Spleen (tissue), 11 donors: ENCODE data around the gene CNP. TPM values are rescaled to one million over a fixed set of nuclear protein-coding genes. Genes with fewer than 3 reads are reported as not detected.

Experiments used
- DNase-seq: peaks from one replicate; pipeline ENCODE4 v3.0.0-alpha.2; 2020
- H3K27ac ChIP-seq, 8 donors: fragments of 200-600 bp; sonication (generic) in 7 of 8; 1 replicate in 4 of 8; 2 replicates in 4 of 8; pipeline versions ENCODE4 v1.5.0 to v1.8.0; 2016 to 2021; ENCODE audit warnings: inconsistent platforms in 4 of 8, mild to moderate bottlenecking in 4 of 8, moderate library complexity in 1 of 8
- H3K27me3 ChIP-seq, 7 donors: fragments of 200-600 bp; sonication (generic) in 6 of 7; replicated peaks in 1 of 7; 1 replicate in 4 of 7; 2 replicates in 3 of 7; pipeline versions ENCODE4 v1.5.0 to v1.8.0; 2016 to 2021; ENCODE audit warnings: inconsistent platforms in 3 of 7, mild to moderate bottlenecking in 1 of 7
- H3K36me3 ChIP-seq, 6 donors: fragments of 200-600 bp; sonication (generic) in 5 of 6; 1 replicate in 4 of 6; 2 replicates in 2 of 6; pipeline versions ENCODE4 v1.5.0 to v1.8.0; 2016 to 2021; ENCODE audit warnings: inconsistent platforms in 2 of 6
- H3K4me1 ChIP-seq, 6 donors: fragments of 200-600 bp; sonication (generic) in 5 of 6; 1 replicate in 3 of 6; 2 replicates in 3 of 6; pipeline versions ENCODE4 v1.5.0 to v1.8.0; 2016 to 2021; ENCODE audit warnings: inconsistent platforms in 3 of 6
- H3K4me3 ChIP-seq, 8 donors: fragments of 200-600 bp; sonication (generic) in 7 of 8; 1 replicate in 4 of 8; 2 replicates in 4 of 8; pipeline versions ENCODE4 v1.5.0 to v1.8.0; 2016 to 2021; ENCODE audit warnings: inconsistent platforms in 4 of 8, mild to moderate bottlenecking in 4 of 8, moderate library complexity in 2 of 8
- H3K9me3 ChIP-seq, 8 donors: fragments of 200-600 bp; sonication (generic) in 7 of 8; 1 replicate in 4 of 8; 2 replicates in 4 of 8; pipeline versions ENCODE4 v1.5.0 to v1.8.0; 2016 to 2021; ENCODE audit warnings: inconsistent platforms in 4 of 8
- CTCF ChIP-seq, 11 experiments: fragments of 200-600 bp in 7 of 11; fragments of 450-650 bp in 4 of 11; sonication (generic) in 4 of 11; IDR thresholded peaks in 8 of 11; conservative IDR thresholded peaks in 3 of 11; 1 replicate in 7 of 11; 2 replicates in 4 of 11; pipeline versions ENCODE4 v1.4.0 to v1.8.0; 2016 to 2021; ENCODE audit warnings: antibody characterized with exemption in 11 of 11, inconsistent platforms in 4 of 11, mild to moderate bottlenecking in 1 of 11
- POLR2A ChIP-seq, 3 donors: fragments of 450-650 bp; IDR thresholded peaks; one replicate each; pipeline ENCODE4 v1.5.1; 2017; ENCODE audit warnings: antibody characterized with exemption in 3 of 3, mild to moderate bottlenecking in 1 of 3
- POLR2AphosphoS5 ChIP-seq, 3 donors: sonication (generic); formaldehyde crosslinking; IDR thresholded peaks; one replicate each; pipeline ENCODE4 v1.5.1; 2017; ENCODE audit warnings: antibody characterized with exemption in 3 of 3
- WGBS, 5 donors: extraction: QIAGEN DNeasy Blood & Tissue Kit in 3 of 5; methylation state at CpG; one replicate each; pipeline versions ENCODE4 v1.1.5 to v1.1.7; 2013 to 2018; 5-methylcytosine and 5-hydroxymethylcytosine counted together
- intact Hi-C: fragments of 100-400 bp; cut with DNase I; formaldehyde crosslinking; loops from one replicate; pipeline ENCODE4 v1.15.0; 2023; ENCODE audit warnings: low total_unique reads
- polyA plus RNA-seq, 3 donors: library from polyadenylated mRNA; stranded (reverse); fragments of 200-250 nt; gene quantifications; one replicate each; pipeline ENCODE4 v1.2.1, GENCODE V29; 2013
- total RNA-seq, 7 donors: library from RNA; depleted of rRNA in 3 of 7; stranded (reverse); fragments of >200 nt in 3 of 7; fragmentation: NEBNext Ultra II Directional in 4 of 7; extraction: Animal tissue kit (Norgen Biotek cat#: 25700) in 4 of 7; gene quantifications; one replicate each; pipeline versions ENCODE4 v1.1.0 to v1.2.1, GENCODE V29; 2016 to 2021
- donor health status: healthy with polysubstance abuse.
- donor health status: DM: no; HTN: no; CAD: no; lungs with moderate emphysema.
- donor health status: DM: no; HTN: no; CAD: no.
- donor health status: Bipolar disorder and iron deficiency.
- donor health status: healthy.
- donor health status: DM: no; HTN: no; CAD: no.
- donor health status: DM: yes; HTN: yes; CAD: no.

The CNP gene
- total and polyA plus RNA-seq, 10 donors, result 22.3 to 49.8 (median 41.7) TPM

GRCh38 chr17:41985919-41986318 lies 19.3 kb downstream of the CNP start:
- no peaks in the 10 kb centered on the region for H3K9me3 ChIP-seq
- H3K27me3 ChIP-seq, result no peaks in the 10 kb centered on the region
- peaks cover 7 to 100% (median 95%) of the 10 kb centered on the region in 6 donors for H3K36me3 ChIP-seq
- TF ChIP-seq POLR2A (IDR thresholded peaks at IDR 0.05) (no peak), POLR2AphosphoS5 (IDR thresholded peaks at IDR 0.05) (no peak), CTCF (IDR thresholded peaks at IDR 0.05 in 8 of 11, conservative IDR thresholded peaks at IDR 0.05 in 3 of 11) (no peak)
- intact Hi-C loops, result no loop called here
- 92 to 98% (median 97%) methylated on average over 8 of the region's 8 CpGs for WGBS, 5 donors
- peaks cover 0 to 11% (median 0%) of the 10 kb centered on the region in 6 donors for H3K4me1 ChIP-seq
- no peak for DNase-seq
- H3K27ac ChIP-seq, result no peak overlapping the region
- no peak overlapping the region for H3K4me3 ChIP-seq

- Histone ChIP-seq H3K36me3 (peaks cover 7 to 100% (median 95%) of the 10 kb centered on the region in 6 donors), H3K9me3 (no peaks in the 10 kb centered on the region), H3K27me3 (no peaks in the 10 kb centered on the region), H3K27ac (no peak overlapping the region), H3K4me3 (no peak overlapping the region), H3K4me1 (peaks cover 0 to 11% (median 0%) of the 10 kb centered on the region in 6 donors)
- no peak for DNase-seq
- 92 to 100% (median 98%) methylated on average over 1 of the region's 1 CpG for WGBS, 5 donors
- TF ChIP-seq POLR2AphosphoS5 (IDR thresholded peaks at IDR 0.05) (no peak), CTCF (IDR thresholded peaks at IDR 0.05 in 8 of 11, conservative IDR thresholded peaks at IDR 0.05 in 3 of 11) (no peak), POLR2A (IDR thresholded peaks at IDR 0.05) (no peak)
- intact Hi-C loops, result no loop called here
Observed at GRCh38 chr17:41986634-41987033, 20.0 kb downstream of the CNP start.

DNA sequence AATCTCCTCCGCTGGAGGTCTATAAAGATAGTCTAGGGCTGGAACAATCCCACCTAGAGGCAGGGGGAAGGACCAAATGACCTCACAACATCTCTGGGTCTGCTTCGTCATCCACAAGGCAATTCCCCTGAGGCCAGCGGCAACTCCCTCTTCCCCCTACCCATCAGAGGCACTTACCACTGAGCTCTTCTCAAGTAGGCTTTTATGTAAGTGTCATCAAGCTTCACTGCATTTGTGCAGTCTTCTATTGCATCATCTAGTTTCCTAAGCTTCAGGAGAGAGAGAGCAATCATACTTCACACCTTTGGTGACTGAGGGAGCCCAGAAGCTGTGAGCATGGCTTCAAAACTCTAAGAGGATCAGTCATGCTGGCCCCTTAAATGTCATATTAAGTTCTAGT lies 21.0 kb downstream of the CNP start:
- no peak for DNase-seq

GRCh38 chr17:41988418-41988817 lies 21.8 kb downstream of the CNP start:
- H3K4me3 ChIP-seq, result no peak overlapping the region
- H3K27me3 ChIP-seq, result no peaks in the 10 kb centered on the region
- WGBS, 5 donors, result 96 to 99% (median 98%) methylated on average over 2 of the region's 2 CpGs
- H3K9me3 ChIP-seq, result no peaks in the 10 kb centered on the region
- TF ChIP-seq POLR2AphosphoS5 (IDR thresholded peaks at IDR 0.05), result no peak
- no peak for TF ChIP-seq POLR2A (IDR thresholded peaks at IDR 0.05)
- TF ChIP-seq CTCF (IDR thresholded peaks at IDR 0.05 in 8 of 11, conservative IDR thresholded peaks at IDR 0.05 in 3 of 11), result no peak
- H3K27ac ChIP-seq, result no peak overlapping the region
- H3K36me3 ChIP-seq, result peaks cover 7 to 100% (median 95%) of the 10 kb centered on the region in 6 donors
- H3K4me1 ChIP-seq, result peaks cover 0 to 11% (median 0%) of the 10 kb centered on the region in 6 donors
- no peak for DNase-seq
- intact Hi-C loops, result no loop called here

More for the DNA sequence above, 21.0 kb downstream of the CNP start:
- Histone ChIP-seq H3K27ac (no peak overlapping the region), H3K36me3 (peaks cover 7 to 100% (median 95%) of the 10 kb centered on the region in 6 donors), H3K4me1 (peaks cover 0 to 11% (median 0%) of the 10 kb centered on the region in 6 donors), H3K4me3 (no peak overlapping the region), H3K27me3 (no peaks in the 10 kb centered on the region), H3K9me3 (no peaks in the 10 kb centered on the region)
- WGBS, 5 donors, result 60 to 81% (median 72%) methylated on average over 3 of the region's 3 CpGs
- TF ChIP-seq CTCF (IDR thresholded peaks at IDR 0.05 in 8 of 11, conservative IDR thresholded peaks at IDR 0.05 in 3 of 11) (no peak), POLR2A (IDR thresholded peaks at IDR 0.05) (no peak), POLR2AphosphoS5 (IDR thresholded peaks at IDR 0.05) (no peak)
- intact Hi-C loops, result no loop called here
